Neutrophil (primary cell): Measurements from ENCODE around the gene VSTM2B.

ENCODE experiments used
- H3K27ac ChIP-seq: fragments of 200-600 bp; sonication (generic); 2 replicates; pipeline ENCODE4 v1.5.1; 2016; ENCODE audit warnings: mild to moderate bottlenecking, moderate library complexity
- H3K27me3 ChIP-seq: fragments of 200-600 bp; sonication (generic); 2 replicates; pipeline ENCODE4 v1.6.0; 2016; ENCODE audit warnings: mild to moderate bottlenecking
- H3K36me3 ChIP-seq: fragments of 200-600 bp; sonication (generic); 2 replicates; pipeline ENCODE4 v1.5.1; 2017
- H3K4me1 ChIP-seq, 2 experiments: fragments of 200-600 bp in 1 of 2; sonication (generic) in 1 of 2; 1 replicate in 1 of 2; 2 replicates in 1 of 2; pipeline versions ENCODE4 v1.5.1 to v1.6.1; 2013 to 2016; ENCODE audit warnings: low read depth in 1 of 2, low read length in 1 of 2, mild to moderate bottlenecking in 1 of 2, moderate library complexity in 1 of 2; ENCODE audit not compliant: control insufficient read depth in 1 of 2, insufficient read depth in 1 of 2
- H3K4me3 ChIP-seq, 2 experiments: fragments of 200-600 bp in 1 of 2; sonication (generic) in 1 of 2; 1 replicate in 1 of 2; 2 replicates in 1 of 2; pipeline ENCODE4 v1.5.1; 2013 to 2016; ENCODE audit warnings: low read depth in 1 of 2, low read length in 1 of 2, mild to moderate bottlenecking in 1 of 2, moderate library complexity in 1 of 2
- H3K9me3 ChIP-seq: fragments of 200-600 bp; sonication (generic); 2 replicates; pipeline ENCODE4 v1.5.1; 2016
- TF ChIP-seq, protein P1 (sequence below): fragments of 200-600 bp; sonication (generic); IDR thresholded peaks from 2 replicates; pipeline ENCODE4 v1.5.1; 2016; ENCODE audit warnings: antibody characterized with exemption

VSTM2B gene

DNA sequence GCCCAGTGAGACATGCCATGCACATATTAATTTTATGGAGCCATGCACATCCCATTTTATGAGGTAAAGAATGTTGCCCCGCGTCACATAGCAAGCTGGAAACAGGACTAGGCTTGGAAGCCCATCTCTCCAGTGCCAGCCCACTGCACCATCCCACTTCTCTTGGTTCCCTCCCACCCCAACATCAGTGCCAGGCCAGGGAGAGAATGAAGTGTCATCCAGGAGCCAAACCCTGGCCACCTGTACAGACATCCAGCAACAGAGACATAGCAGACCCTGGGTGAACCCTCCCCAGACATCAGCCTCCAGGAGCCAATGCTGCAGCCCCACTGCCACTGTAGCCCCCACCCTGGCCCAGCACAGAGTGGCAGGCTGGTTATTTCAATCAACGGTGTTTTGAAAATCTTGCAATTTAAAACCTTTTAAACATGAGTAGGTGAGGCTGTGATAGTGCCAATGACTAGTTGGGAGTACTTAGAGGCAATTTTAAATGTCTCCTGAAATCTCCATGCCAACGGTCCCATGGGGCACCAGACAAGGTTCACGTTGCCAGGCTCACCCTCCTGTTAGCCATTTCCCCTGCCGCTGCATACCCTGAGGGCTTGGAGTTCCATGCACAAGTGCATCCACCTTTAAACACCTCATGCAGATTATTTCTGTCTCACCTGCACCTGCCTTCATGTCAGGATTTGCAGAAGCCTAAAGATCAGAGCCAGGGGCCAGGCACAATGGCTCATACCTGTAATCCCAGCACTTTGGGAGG, 34.7 kb downstream of the VSTM2B start:
- Histone ChIP-seq H3K27me3 (peaks cover 21% of the 10 kb centered on the region), H3K36me3 (no peaks in the 10 kb centered on the region), H3K4me1 (no peaks in the 10 kb centered on the region), H3K9me3 (no peaks in the 10 kb centered on the region), H3K27ac (no peak overlapping the region), H3K4me3 (no peak overlapping the region)
- TF ChIP-seq, protein P1, sequence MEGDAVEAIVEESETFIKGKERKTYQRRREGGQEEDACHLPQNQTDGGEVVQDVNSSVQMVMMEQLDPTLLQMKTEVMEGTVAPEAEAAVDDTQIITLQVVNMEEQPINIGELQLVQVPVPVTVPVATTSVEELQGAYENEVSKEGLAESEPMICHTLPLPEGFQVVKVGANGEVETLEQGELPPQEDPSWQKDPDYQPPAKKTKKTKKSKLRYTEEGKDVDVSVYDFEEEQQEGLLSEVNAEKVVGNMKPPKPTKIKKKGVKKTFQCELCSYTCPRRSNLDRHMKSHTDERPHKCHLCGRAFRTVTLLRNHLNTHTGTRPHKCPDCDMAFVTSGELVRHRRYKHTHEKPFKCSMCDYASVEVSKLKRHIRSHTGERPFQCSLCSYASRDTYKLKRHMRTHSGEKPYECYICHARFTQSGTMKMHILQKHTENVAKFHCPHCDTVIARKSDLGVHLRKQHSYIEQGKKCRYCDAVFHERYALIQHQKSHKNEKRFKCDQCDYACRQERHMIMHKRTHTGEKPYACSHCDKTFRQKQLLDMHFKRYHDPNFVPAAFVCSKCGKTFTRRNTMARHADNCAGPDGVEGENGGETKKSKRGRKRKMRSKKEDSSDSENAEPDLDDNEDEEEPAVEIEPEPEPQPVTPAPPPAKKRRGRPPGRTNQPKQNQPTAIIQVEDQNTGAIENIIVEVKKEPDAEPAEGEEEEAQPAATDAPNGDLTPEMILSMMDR, result no peak

GRCh38 chr19:29561601-29562000, 35.8 kb downstream of the VSTM2B start:
- Histone ChIP-seq H3K27me3 (peaks cover 21% of the 10 kb centered on the region), H3K9me3 (no peaks in the 10 kb centered on the region), H3K36me3 (no peaks in the 10 kb centered on the region), H3K4me3 (no peak overlapping the region), H3K27ac (no peak overlapping the region), H3K4me1 (no peaks in the 10 kb centered on the region)
- TF ChIP-seq, protein P1, result no peak

DNA sequence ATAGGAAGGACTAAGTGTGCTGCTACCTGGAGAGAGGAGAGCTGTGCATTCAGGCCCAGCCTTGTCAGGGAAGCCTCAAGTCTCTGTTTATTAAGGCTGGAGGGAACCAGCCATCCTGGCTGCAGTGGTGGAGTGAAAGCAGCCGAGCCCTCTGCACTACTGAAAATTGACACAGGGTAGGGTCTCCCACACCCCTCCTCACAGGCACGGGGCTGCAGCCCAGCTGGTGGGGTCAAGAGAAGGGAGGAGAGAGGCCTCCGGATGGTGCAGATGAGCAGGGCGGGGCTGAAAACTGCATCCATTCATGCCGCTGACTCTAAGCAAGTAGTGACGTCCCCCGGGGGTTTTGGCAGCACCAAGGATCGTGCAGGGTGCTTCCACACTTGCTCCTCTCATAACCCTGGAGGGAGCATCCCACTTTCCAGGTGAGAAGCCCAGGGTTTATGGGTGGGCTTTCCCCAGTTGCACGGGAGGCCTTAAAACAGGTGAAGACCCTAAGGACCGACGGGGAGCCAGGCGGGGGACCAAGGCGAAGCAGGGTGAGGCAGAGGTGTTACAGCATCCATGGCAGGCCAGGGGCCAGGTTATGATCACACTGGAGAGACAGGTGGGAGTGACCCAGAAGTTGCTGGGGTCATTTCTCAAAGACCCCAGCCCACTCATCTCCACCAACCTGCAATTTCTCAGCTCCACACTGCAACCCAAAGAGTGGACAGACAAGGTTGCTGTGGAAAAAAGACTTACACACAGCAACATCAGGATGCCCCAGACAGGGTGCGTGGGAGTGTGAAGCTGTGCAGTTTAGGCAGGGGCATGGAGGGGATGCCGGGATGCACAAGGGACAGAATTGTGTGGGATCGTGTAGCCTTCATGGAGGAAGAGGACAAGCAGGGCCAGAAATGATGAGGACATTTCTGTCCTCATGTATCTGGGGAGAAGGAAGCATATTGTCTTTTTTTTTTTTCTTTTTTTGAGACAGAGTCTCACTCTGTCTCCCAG, 36.8 kb downstream of the VSTM2B start:
- no peaks in the 10 kb centered on the region for H3K9me3 ChIP-seq

GRCh38 chr19:29563486-29564101, 37.8 kb downstream of the VSTM2B start:
- Histone ChIP-seq H3K27me3 (peaks cover 21% of the 10 kb centered on the region), H3K27ac (no peak overlapping the region), H3K4me3 (no peak overlapping the region), H3K9me3 (no peaks in the 10 kb centered on the region), H3K36me3 (no peaks in the 10 kb centered on the region), H3K4me1 (no peaks in the 10 kb centered on the region)
- TF ChIP-seq, protein P1, result no peak

More for the DNA sequence above, 36.8 kb downstream of the VSTM2B start:
- H3K4me3 ChIP-seq, result no peak overlapping the region
- no peak overlapping the region for H3K27ac ChIP-seq
- TF ChIP-seq, protein P1, result no peak
- H3K4me1 ChIP-seq, result no peaks in the 10 kb centered on the region
- no peaks in the 10 kb centered on the region for H3K36me3 ChIP-seq
- H3K27me3 ChIP-seq, result peaks cover 21% of the 10 kb centered on the region

DNA sequence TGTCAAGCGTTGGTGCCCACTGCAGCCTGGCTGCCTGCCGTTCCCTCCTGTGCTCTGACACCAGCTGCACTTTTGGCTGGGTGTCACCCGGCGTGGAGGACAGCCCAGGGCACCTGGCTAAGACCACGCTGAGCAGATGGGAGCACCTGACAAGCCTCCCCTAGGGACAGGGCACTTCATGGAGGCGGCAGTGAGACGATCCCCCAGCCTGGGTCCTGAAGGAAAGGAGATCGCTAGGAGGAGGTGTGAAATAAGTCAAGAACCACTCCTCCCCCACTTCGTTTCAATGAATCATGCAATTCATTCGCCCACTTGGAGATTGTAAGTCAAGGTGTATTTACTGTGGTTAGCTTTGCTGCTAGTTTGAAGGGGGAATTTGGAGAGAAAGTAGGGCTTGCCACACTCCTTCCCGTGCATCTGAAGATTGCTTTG, 38.8 kb downstream of the VSTM2B start:
- Histone ChIP-seq H3K9me3 (no peaks in the 10 kb centered on the region), H3K27ac (no peak overlapping the region), H3K4me3 (no peak overlapping the region), H3K27me3 (peaks cover 25% of the 10 kb centered on the region), H3K36me3 (no peaks in the 10 kb centered on the region), H3K4me1 (no peaks in the 10 kb centered on the region)
- TF ChIP-seq, protein P1, result no peak
